Measurements from ENCODE around the gene BACE2. TPM values are rescaled to one million over a fixed set of nuclear protein-coding genes. Genes with fewer than 3 reads are reported as not detected.

The BACE2 gene
- total RNA-seq, 1 donor = 85.8 TPM

GRCh38 chr21:41152147-41152546 lies 15.8 kb upstream of the BACE2 start:
- H3K79me2 ChIP-seq (ENCODE audit: insufficient read depth, low read length) = no peaks in the 10 kb centered on the region
- TF ChIP-seq CTCF (IDR thresholded peaks at IDR 0.05; ENCODE audit: extremely low read depth, low read depth, low read length) = no peak
- H3K9me3 ChIP-seq (ENCODE audit: low read depth, low read length) = no peaks in the 10 kb centered on the region
- no peak for DNase-seq (ENCODE audit: insufficient read length, low spot score, missing footprints)
- H3K4me3 ChIP-seq (ENCODE audit: insufficient read depth, low read length) = no peak overlapping the region
- peaks cover 12% of the 10 kb centered on the region for H3K27me3 ChIP-seq (ENCODE audit: insufficient read depth, low read length)
- no peaks in the 10 kb centered on the region for H3K4me1 ChIP-seq (ENCODE audit: insufficient read depth, low read length)
- no peak overlapping the region for H2AFZ ChIP-seq (ENCODE audit: low read length)
- no peaks in the 10 kb centered on the region for H3K36me3 ChIP-seq (ENCODE audit: insufficient read depth, low read length)
- H3K27ac ChIP-seq (ENCODE audit: low read depth, low read length) = no peak overlapping the region
- no peak overlapping the region for H3K4me2 ChIP-seq (ENCODE audit: insufficient read depth, low read length)
- H4K20me1 ChIP-seq (ENCODE audit: insufficient read depth, low read length) = no peaks in the 10 kb centered on the region

GRCh38 chr21:41153443-41153842 lies 14.5 kb upstream of the BACE2 start:
- no peak overlapping the region for H2AFZ ChIP-seq (ENCODE audit: low read length)
- TF ChIP-seq CTCF (IDR thresholded peaks at IDR 0.05; ENCODE audit: extremely low read depth, low read depth, low read length) = no peak
- H3K27ac ChIP-seq (ENCODE audit: low read depth, low read length) = no peak overlapping the region
- no peaks in the 10 kb centered on the region for H3K36me3 ChIP-seq (ENCODE audit: insufficient read depth, low read length)
- no peak overlapping the region for H3K4me3 ChIP-seq (ENCODE audit: insufficient read depth, low read length)
- DNase-seq (ENCODE audit: insufficient read length, low spot score, missing footprints) = no peak
- peaks cover 7% of the 10 kb centered on the region for H3K27me3 ChIP-seq (ENCODE audit: insufficient read depth, low read length)
- no peaks in the 10 kb centered on the region for H4K20me1 ChIP-seq (ENCODE audit: insufficient read depth, low read length)
- no peaks in the 10 kb centered on the region for H3K4me1 ChIP-seq (ENCODE audit: insufficient read depth, low read length)
- H3K9me3 ChIP-seq (ENCODE audit: low read depth, low read length) = no peaks in the 10 kb centered on the region
- H3K79me2 ChIP-seq (ENCODE audit: insufficient read depth, low read length) = no peaks in the 10 kb centered on the region
- H3K4me2 ChIP-seq (ENCODE audit: insufficient read depth, low read length) = no peak overlapping the region

GRCh38 chr21:41156142-41156541 lies 11.8 kb upstream of the BACE2 start:
- no peak for TF ChIP-seq CTCF (IDR thresholded peaks at IDR 0.05; ENCODE audit: extremely low read depth, low read depth, low read length)
- H2AFZ ChIP-seq (ENCODE audit: low read length) = no peak overlapping the region
- no peaks in the 10 kb centered on the region for H3K79me2 ChIP-seq (ENCODE audit: insufficient read depth, low read length)
- no peak overlapping the region for H3K4me2 ChIP-seq (ENCODE audit: insufficient read depth, low read length)
- no peaks in the 10 kb centered on the region for H3K9me3 ChIP-seq (ENCODE audit: low read depth, low read length)
- no peaks in the 10 kb centered on the region for H3K36me3 ChIP-seq (ENCODE audit: insufficient read depth, low read length)
- no peak overlapping the region for H3K4me3 ChIP-seq (ENCODE audit: insufficient read depth, low read length)
- no peaks in the 10 kb centered on the region for H3K27me3 ChIP-seq (ENCODE audit: insufficient read depth, low read length)
- no peaks in the 10 kb centered on the region for H4K20me1 ChIP-seq (ENCODE audit: insufficient read depth, low read length)
- DNase-seq (ENCODE audit: insufficient read length, low spot score, missing footprints) = no peak
- H3K27ac ChIP-seq (ENCODE audit: low read depth, low read length) = no peak overlapping the region
- peaks cover 7% of the 10 kb centered on the region for H3K4me1 ChIP-seq (ENCODE audit: insufficient read depth, low read length)

GRCh38 chr21:41158026-41158425 lies 9.9 kb upstream of the BACE2 start:
- TF ChIP-seq CTCF (IDR thresholded peaks at IDR 0.05; ENCODE audit: extremely low read depth, low read depth, low read length) = no peak
- Histone ChIP-seq H3K27ac (ENCODE audit: low read depth, low read length) (no peak overlapping the region), H2AFZ (ENCODE audit: low read length) (no peak overlapping the region), H3K4me2 (ENCODE audit: insufficient read depth, low read length) (no peak overlapping the region), H3K27me3 (ENCODE audit: insufficient read depth, low read length) (no peaks in the 10 kb centered on the region), H3K9me3 (ENCODE audit: low read depth, low read length) (no peaks in the 10 kb centered on the region), H4K20me1 (ENCODE audit: insufficient read depth, low read length) (no peaks in the 10 kb centered on the region), H3K4me1 (ENCODE audit: insufficient read depth, low read length) (peaks cover 7% of the 10 kb centered on the region), H3K4me3 (ENCODE audit: insufficient read depth, low read length) (no peak overlapping the region), H3K36me3 (ENCODE audit: insufficient read depth, low read length) (no peaks in the 10 kb centered on the region), H3K79me2 (ENCODE audit: insufficient read depth, low read length) (no peaks in the 10 kb centered on the region)
- no peak for DNase-seq (ENCODE audit: insufficient read length, low spot score, missing footprints)
